Mucosa of descending colon (tissue), 3 donors: ENCODE data around the gene UGT3A2. TPM values are rescaled to one million over a fixed set of nuclear protein-coding genes. Genes with fewer than 3 reads are reported as not detected.

Experiments
- ATAC-seq: fragments of 200-7000 bp; cut with Tn5 transposase; one replicate; pipeline ENCODE4 v1.9.1; 2020; ENCODE audit warnings: mild to moderate bottlenecking, moderate library complexity
- DNase-seq, 3 donors: peaks; one replicate each; pipeline ENCODE4 v3.0.0-alpha.2; 2020
- H3K36me3 ChIP-seq: fragments of 200-600 bp; one replicate; pipeline ENCODE4 v1.8.0; 2021; ENCODE audit warnings: low read depth, mild to moderate bottlenecking
- H3K4me1 ChIP-seq: fragments of 200-600 bp; one replicate; pipeline ENCODE4 v1.8.0; 2021; ENCODE audit warnings: low read depth, mild to moderate bottlenecking
- H3K4me3 ChIP-seq: fragments of 200-600 bp; one replicate; pipeline ENCODE4 v1.8.0; 2021; ENCODE audit warnings: mild to moderate bottlenecking
- H3K9me3 ChIP-seq: fragments of 200-600 bp; one replicate; pipeline ENCODE4 v1.8.0; 2021; ENCODE audit warnings: mild to moderate bottlenecking
- intact Hi-C, 2 donors: fragments of 100-400 bp; cut with DNase I in 1 of 2; cut with micrococcal nuclease in 1 of 2; formaldehyde crosslinking; loops; one replicate each; pipeline versions ENCODE4 v1.11.0 to v1.11.1; 2022; cut with DNase I, micrococcal nuclease
- total RNA-seq, 3 donors: library from RNA; stranded (reverse); fragmentation: NEBNext Ultra II Directional in 2 of 3; extraction: Animal tissue kit (Norgen Biotek cat#: 25700) in 2 of 3; gene quantifications; one replicate each; pipeline versions ENCODE4 v1.2.1 to v1.2.4, GENCODE V29; 2021 to 2023
- TF ChIP-seq, protein P1 (sequence below): fragments of 200-600 bp; IDR thresholded peaks from one replicate; pipeline ENCODE4 v1.8.0; 2022; ENCODE audit warnings: antibody characterized with exemption, mild to moderate bottlenecking
- donor health status: DM: no; HTN: no; CAD: no; lungs with moderate emphysema.
- donor health status: DM: no; HTN: no; CAD: no.
- donor health status: DM: no; HTN: yes; CAD: no.

UGT3A2 gene
- total RNA-seq, 3 donors from 2014 or later = 0.47 TPM; not detected in 2

DNA sequence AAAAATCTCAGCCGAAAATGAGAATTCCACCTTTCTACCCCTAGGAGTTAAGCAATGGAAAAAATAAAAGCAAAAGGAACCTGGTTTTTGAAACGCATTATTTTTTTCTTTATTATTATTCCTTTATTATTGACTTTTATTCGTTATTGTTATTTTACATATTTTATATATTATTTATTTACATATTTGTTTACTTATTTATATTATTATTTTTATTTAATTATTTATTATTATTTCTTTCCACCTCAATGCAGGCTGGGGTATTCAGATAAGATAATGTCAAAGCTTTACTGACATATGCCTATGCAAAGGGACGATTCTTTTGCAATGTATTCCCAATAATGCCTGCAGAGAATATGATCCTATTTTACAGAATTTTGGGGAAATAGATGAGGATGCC is 16.7 kb downstream of the UGT3A2 start:
- TF ChIP-seq, protein P1, sequence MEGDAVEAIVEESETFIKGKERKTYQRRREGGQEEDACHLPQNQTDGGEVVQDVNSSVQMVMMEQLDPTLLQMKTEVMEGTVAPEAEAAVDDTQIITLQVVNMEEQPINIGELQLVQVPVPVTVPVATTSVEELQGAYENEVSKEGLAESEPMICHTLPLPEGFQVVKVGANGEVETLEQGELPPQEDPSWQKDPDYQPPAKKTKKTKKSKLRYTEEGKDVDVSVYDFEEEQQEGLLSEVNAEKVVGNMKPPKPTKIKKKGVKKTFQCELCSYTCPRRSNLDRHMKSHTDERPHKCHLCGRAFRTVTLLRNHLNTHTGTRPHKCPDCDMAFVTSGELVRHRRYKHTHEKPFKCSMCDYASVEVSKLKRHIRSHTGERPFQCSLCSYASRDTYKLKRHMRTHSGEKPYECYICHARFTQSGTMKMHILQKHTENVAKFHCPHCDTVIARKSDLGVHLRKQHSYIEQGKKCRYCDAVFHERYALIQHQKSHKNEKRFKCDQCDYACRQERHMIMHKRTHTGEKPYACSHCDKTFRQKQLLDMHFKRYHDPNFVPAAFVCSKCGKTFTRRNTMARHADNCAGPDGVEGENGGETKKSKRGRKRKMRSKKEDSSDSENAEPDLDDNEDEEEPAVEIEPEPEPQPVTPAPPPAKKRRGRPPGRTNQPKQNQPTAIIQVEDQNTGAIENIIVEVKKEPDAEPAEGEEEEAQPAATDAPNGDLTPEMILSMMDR = no peak
- DNase-seq (no peak), ATAC-seq (no peak)
- Histone ChIP-seq H3K4me1 (no peaks in the 10 kb centered on the region), H3K9me3 (no peaks in the 10 kb centered on the region), H3K4me3 (no peak overlapping the region), H3K36me3 (no peaks in the 10 kb centered on the region)
- intact Hi-C loops = no loop called here

DNA sequence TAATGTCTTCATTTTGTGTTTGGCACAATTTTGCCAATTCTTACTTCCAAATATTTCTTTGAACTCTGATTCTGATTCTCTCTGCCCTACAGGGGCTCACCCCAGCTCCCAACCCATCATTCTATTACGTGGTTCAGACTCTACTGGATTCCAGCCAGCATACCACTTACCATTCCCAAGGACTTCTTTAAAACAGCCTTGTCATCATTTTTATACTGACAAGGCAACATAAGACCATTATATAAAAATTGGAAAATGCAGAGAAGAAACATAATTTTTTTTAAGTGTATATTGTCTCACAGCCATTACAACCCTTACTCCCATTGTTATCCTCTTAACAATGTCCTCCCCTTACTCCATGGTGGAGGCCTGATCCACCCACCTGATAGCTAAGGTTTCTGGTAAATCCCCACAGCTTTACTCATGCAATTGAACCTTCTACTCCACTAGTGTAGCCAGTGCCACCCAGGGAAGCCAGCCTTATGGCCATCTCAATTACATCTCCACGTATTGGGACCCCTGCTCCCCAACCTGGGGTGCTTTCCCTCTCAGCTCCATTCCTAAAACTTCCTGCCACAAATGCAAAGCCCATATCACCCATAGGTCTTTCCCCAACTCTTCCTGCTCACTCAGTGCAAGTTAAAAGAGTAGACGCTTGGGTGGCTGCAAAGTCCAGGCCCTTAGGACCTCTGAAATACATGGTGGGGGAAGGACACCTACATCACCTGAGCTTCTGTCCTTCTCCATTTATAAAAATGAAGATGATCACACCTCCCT is 19.1 kb downstream of the UGT3A2 start:
- no peaks in the 10 kb centered on the region for H3K36me3 ChIP-seq
- ATAC-seq = no peak
- H3K9me3 ChIP-seq = no peaks in the 10 kb centered on the region
- DNase-seq = no peak
- TF ChIP-seq, protein P1 = no peak
- no peaks in the 10 kb centered on the region for H3K4me1 ChIP-seq
- no peak overlapping the region for H3K4me3 ChIP-seq
- intact Hi-C loops = no loop called here

DNA sequence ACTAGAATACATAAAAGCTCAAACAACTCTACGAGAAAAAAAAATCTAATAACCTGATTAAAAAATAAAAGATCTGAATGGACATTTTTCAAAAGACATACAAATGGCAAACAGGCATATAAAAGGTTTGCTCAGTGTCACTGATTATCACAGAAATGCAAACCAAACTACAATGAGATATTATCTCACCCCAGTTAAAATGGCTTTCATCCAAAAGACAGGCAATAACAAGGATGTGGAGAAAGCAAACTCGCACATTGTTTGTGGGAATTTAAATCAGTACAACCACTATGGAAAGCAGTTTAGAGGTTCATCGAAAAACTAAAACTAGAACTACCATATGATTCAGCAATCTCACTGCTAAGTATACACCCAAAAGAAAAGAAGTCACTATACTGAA is 20.8 kb downstream of the UGT3A2 start:
- TF ChIP-seq, protein P1 = no peak
- ATAC-seq = no peak

DNA sequence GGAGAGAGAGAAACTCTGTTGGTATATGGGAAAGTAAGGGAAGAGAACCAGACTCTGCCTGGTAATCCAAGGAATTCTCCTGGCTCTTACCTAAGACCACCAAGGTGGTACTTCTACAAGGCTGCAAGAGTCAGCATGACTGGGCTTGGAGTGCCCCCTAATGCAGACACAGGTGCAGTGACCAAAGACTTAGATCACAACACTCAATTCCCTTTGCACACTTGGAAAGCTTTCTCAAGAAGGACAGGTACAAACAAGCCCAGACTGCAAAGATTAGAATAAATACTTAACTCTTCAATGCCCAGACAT is 25.2 kb downstream of the UGT3A2 start:
- Histone ChIP-seq H3K36me3 (no peaks in the 10 kb centered on the region), H3K4me1 (no peaks in the 10 kb centered on the region), H3K4me3 (no peak overlapping the region), H3K9me3 (no peaks in the 10 kb centered on the region)
- ATAC-seq (no peak), DNase-seq (no peak)
- intact Hi-C loops = no loop called here
- TF ChIP-seq, protein P1 = no peak

More for the DNA sequence above, 20.8 kb downstream of the UGT3A2 start:
- no peak for DNase-seq
- intact Hi-C loops = no loop called here
- H3K4me3 ChIP-seq = no peak overlapping the region
- H3K9me3 ChIP-seq = no peaks in the 10 kb centered on the region
- H3K4me1 ChIP-seq = no peaks in the 10 kb centered on the region
- no peaks in the 10 kb centered on the region for H3K36me3 ChIP-seq

DNA sequence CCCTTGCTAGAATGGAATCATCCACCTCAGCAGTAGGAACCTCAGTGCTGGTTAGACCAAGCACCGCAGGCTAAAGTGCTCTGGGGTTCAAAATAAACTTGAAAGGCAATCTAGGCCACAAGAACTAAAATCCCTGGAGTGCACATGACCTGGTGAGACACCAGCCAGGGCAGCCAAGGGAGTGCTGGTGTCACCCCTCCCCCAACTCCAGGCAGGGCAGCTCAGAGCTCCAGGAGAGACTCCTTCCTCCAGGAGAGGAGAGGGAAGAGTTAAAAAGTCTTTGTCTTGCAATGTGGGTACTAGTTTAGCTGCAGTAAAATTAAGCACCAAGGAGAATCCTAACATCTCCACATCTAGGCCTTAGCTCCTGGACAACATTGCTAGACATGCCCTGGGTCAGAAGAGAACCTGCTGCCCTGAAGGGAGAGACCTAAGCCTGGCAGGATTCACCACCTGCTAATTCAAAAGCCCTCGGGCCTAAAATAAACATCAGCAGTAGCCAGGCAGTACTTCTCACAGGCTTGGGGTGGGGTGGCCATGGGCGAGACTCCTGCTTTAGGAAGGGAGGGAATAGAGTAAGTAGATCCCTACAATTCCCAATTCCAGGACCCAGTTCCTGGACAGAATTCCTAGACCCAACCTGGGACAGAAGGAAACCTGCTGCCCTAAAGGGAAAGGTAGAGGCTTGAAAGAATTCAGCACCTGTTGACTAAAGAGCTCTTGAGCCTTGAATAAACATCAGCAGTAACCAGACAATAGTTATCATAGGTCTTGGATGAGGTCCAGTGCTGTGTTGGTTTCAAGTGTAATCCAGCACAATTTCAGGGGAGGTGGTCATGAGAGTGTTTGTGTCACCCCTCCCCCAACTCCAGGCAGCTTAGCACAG is 25.8 kb downstream of the UGT3A2 start:
- DNase-seq (no peak), ATAC-seq (no peak)
- no peaks in the 10 kb centered on the region for H3K36me3 ChIP-seq
- TF ChIP-seq, protein P1 = no peak
- H3K9me3 ChIP-seq = no peaks in the 10 kb centered on the region
- intact Hi-C loops = no loop called here
- H3K4me3 ChIP-seq = no peak overlapping the region
- H3K4me1 ChIP-seq = no peaks in the 10 kb centered on the region
